HG03139 (cell line): ENCODE results near the gene GPR107.

Source experiments
- ATAC-seq: cut with Tn5 transposase; IDR thresholded peaks from one replicate; pipeline ENCODE4 v1.9.1; 2021; ENCODE audit not compliant: unreplicated experiment

Gene GPR107

DNA sequence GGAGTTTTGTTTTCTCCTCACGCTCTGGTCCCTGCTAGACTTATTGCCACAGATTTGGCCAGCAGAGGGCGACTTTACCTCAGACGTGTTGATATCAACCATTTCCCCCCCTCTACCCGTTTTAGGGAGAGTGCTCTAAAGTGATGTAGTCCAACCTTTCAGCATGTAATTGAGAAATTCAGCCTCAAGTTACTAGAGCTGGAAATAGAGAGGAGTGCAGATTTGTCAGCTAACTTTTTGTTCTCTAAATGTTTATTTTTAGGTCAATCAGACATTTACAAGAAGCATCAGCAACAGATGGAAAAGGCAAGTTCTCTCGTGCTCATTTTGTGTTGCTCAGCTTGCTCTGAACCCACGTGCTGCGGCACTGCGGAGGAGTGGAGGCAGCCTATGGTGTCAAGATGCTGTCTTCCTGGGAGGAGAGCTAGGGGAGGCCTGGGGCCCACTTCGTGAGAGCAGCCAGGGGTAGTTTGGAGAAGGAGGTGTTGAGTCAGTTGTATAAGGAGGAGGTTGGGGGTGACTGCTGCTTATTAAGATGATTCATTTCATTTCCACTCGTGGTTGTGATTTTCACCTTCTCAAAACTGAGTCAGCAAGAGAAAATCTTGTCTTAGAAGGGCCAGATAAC, 53.6 kb downstream of the GPR107 start:
- ATAC-seq = no peak

GRCh38 chr9:130107955-130108354, 54.2 kb downstream of the GPR107 start:
- ATAC-seq = no peak

DNA sequence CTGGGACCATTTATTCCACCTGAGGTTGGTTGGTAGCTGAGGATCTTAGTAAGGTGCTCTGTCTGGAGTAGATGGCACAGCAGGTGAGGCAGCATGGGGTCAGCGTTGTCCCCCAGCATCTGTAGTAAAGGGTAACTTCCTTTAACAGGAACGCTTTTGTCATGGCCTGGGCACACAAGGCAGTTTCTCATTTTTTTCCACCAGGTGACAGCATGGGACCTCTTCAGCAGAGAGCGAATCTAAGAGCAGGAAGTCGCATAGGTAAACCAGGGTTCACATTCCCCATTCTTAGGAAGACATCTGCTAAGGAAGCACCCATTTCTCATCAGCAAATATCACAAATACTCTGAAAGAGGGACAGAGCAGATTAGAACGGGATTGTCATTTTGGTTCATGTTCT, 56.5 kb downstream of the GPR107 start:
- no peak for ATAC-seq

GRCh38 chr9:130110596-130111021, 56.9 kb downstream of the GPR107 start:
- no peak for ATAC-seq

GRCh38 chr9:130111786-130112537, 58.3 kb downstream of the GPR107 start:
- ATAC-seq = no peak

DNA sequence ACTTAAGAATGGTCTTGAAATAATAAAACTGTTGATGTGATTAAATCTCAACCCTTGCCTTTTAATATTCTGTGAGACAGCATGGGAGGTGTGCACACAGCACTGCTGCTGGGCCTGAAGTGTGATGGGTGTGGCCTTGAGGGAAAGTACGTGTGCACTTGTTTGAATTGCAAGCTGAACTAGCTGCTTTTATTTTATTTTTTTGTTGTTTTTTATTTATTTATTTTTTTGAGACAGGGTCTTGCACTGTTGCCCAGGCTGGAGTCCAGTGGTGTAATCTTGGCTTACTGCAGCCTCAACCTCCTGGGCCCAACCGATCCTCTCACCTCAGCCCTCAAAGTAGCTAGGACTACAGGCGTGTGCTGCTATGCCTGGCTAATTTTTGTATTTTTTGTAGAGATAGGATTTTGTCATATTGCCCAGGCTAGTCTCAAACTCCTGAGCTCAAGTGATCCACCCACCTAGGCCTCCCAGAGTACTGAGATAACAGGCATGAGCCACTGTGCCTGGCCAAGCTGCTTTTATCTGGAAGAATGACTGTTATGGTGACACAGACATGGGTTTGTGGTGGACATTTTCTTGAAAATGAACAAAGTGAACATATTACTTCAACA, 58.9 kb downstream of the GPR107 start:
- no peak for ATAC-seq

DNA sequence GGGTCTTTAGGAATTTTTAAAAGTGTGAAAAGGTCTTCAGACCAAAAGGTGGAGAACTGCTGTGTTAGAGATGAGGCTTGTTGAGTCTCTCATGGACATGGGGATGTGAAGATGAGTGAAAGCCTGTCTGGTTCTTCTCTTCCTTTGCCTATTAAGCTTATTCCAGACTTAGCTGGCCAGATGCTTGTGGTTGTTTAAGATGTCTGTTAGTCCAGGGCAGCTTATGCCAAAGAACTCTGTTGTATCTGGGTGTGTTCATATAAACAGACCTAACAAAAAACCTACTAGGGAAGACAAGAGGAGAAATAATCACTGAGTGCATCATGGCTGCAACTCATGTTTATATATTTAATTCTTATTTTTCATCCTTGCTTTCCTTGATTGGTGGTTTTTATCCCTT, 61.0 kb downstream of the GPR107 start:
- no peak for ATAC-seq

DNA sequence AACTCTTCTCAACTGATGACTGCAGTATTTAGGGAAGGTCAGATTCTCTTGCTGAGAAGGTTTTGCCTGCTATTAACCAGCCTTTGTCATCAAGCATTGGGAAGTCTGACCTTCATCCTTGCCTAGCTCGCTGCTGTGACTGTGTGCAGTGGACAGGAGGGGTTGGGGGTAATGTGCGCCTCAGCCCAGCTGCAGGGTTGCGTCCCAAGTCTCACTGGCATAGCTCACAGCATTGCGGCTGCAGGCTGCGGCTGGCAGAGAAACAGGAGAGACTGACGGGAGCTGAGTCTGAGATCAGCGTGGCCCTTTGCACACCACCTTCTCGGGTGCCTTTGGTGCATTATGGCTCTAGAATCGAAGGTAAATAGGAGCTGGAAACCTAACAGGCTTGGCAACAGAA, 62.6 kb downstream of the GPR107 start:
- ATAC-seq = no peak

GRCh38 chr9:130117376-130117775, 63.7 kb downstream of the GPR107 start:
- no peak for ATAC-seq

GRCh38 chr9:130117816-130118632, 64.3 kb downstream of the GPR107 start:
- ATAC-seq = no peak

DNA sequence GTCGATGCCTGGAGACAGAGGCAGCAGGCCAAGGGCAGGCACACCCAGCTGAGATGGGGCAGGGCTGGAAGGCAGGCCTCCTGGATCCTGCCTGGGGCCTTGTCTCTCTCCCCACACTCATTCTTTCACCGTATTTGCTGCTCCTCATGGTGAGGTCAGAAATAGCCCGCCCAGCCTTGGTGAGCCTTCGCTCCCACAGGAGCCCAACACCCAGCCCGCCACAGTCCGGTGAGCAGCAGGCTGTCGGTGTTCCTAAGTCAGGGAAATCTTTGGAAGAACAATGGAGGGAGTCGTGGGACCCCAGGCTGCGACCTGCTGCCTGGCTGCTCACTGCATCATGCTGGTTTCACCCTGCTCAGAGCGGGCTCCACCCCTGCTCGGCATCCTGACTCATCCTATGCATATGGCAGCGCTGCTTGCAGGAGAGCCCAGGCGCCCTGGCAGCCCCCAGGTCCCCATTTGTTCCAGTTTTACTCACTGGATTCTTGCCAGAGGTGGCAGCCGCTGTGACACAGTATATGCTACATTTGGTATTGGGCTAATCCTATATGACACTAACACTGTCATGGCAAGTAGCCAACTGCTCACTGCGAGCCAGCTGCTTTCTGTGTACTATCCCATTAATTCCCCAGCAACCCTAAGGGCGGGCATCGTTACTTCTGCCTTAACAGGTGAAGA, 65.3 kb downstream of the GPR107 start:
- no peak for ATAC-seq

DNA sequence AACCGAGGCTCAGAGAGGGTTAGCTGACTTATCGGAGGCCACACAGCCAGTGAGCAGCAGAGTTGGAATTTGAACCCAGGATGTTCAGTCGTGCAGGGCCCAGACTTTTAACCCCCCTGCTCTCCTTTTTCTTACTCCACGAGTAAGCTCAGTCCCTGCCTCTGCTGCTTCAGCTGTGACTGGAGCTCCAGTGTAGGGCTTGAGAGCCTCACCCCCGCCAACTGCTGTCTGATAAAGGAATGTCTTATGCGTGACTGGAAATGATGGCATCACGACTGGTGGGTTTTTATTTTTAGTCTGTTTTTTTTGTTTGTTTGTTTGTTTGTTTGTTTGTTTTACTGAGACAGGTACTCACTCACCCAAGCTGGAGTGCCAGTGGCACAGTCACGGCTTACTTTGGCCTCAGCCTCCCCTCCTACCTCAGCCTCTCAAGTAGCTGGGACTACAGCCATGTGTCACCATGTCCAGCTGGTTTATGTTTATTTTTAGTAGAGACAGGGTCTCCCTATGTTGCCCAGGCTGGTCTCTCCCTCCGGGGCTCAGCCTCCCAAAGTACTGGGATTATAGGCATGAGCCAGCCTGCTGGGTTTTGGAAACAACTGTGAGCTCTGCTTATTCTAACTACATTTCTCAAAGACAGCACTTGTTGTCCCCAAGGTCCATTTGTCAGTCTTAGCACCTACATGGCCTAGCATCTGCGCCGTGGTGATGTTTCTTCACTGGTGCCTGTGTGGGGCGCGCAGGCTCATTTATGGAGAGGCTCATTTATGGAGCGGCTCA, 66.0 kb downstream of the GPR107 start:
- ATAC-seq = no peak

GRCh38 chr9:130120299-130120587, 66.5 kb downstream of the GPR107 start:
- ATAC-seq = no peak

GRCh38 chr9:130120832-130121231, 67.1 kb downstream of the GPR107 start:
- no peak for ATAC-seq

DNA sequence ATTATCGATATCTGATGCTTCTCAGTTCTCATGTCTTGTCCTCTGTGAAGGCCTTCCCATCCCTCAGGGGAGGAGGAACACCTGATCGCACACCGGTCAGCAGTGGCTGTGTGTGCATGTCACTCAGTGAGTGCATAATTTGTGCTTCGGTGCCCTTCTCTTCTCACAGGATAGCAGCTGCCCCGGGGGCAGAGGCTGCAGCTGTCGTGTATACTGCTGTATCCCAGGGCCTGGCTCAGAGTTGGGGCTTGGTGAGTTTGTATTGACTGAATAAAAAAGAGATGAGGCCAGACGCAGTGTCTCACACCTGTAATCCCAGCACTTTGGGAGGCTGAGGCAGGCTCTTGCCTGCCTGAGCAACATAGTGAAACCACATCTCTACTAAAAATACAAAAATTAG, 68.8 kb downstream of the GPR107 start:
- ATAC-seq = no peak

DNA sequence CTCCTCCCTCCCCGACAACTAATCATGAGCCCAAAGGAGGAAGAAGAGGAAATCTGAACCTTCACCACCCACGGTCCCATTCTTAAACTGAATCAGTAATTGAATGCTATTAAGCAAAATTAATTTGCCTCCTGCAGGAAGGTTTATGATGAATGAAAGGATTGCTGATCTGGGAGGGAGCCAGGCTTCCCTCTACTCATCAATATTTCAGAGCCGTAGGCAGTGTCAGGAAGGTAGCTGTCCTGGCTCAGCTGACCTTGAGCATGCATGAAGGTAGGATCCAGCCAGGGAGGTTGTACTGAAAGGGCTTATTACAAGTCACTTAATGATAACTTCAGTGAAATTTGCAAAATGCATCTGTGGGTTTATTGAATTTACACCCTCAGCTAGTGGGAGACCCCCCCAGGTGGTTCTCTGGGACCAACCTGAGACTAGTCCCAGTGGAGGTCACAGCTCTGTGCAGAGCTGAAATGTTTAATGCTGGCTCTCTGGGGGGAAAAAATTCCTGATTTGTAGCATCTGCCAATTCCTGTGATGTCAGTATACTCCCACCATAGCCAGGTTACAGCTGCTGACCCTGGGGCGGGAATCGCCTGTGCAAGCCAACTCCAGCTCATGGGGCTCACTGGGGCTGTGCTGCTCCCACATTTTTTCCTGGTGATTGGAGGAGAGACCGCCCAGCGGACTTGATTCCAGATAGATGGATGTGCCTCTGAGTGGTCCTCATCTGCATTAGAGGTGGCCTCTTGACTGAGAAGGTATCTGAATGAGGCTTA, 70.6 kb downstream of the GPR107 start:
- no peak for ATAC-seq

GRCh38 chr9:130126721-130127433, 73.2 kb downstream of the GPR107 start:
- no peak for ATAC-seq

- ATAC-seq = peak; percentile 59
Measured at GRCh38 chr9:130128251-130128650, 74.5 kb downstream of the GPR107 start.
